GM23338 (cell line): ENCODE data around the gene USP3. TPM values are rescaled to one million over a fixed set of nuclear protein-coding genes. Genes with fewer than 3 reads are reported as not detected.

Source experiments
- ATAC-seq: fragments of 200-7000 bp; cut with Tn5 transposase; 3 replicates; pipeline ENCODE4 v1.9.1; 2020
- DNase-seq: peaks from one replicate; pipeline ENCODE4 v3.0.0-alpha.2; 2015; ENCODE audit warnings: low spot score
- H2AFZ ChIP-seq: fragments of 200-600 bp; sonication (generic); 2 replicates; pipeline ENCODE4 v1.8.0; 2016; ENCODE audit warnings: antibody characterized with exemption, mild to moderate bottlenecking, moderate library complexity
- H3F3A ChIP-seq: fragments of 200-600 bp; sonication (generic); replicated peaks from 2 replicates; pipeline ENCODE4 v1.8.0; 2017; ENCODE audit warnings: antibody characterized with exemption, mixed run types, low read depth
- H3K27ac ChIP-seq: fragments of 200-600 bp; sonication (generic); 2 replicates; pipeline ENCODE4 v1.6.1; 2016; ENCODE audit warnings: low read depth
- H3K27me3 ChIP-seq: fragments of 200-600 bp; sonication (generic); 2 replicates; pipeline ENCODE4 v1.8.0; 2016; ENCODE audit warnings: mild to moderate bottlenecking, mixed run types, moderate library complexity; ENCODE audit not compliant: insufficient read depth
- H3K36me3 ChIP-seq: fragments of 200-600 bp; sonication (generic); 2 replicates; pipeline ENCODE4 v1.8.0; 2016; ENCODE audit warnings: mild to moderate bottlenecking; ENCODE audit not compliant: insufficient read depth
- H3K4me1 ChIP-seq: fragments of 200-600 bp; sonication (generic); 2 replicates; pipeline ENCODE4 v1.8.0; 2016; ENCODE audit warnings: mild to moderate bottlenecking, moderate library complexity; ENCODE audit not compliant: insufficient read depth
- H3K4me2 ChIP-seq: fragments of 200-600 bp; sonication (generic); 2 replicates; pipeline ENCODE4 v1.7.1; 2017; ENCODE audit warnings: mixed run types
- H3K4me3 ChIP-seq: fragments of 200-600 bp; sonication (generic); 2 replicates; pipeline ENCODE4 v1.6.1; 2016; ENCODE audit warnings: mixed run types
- H3K79me2 ChIP-seq: fragments of 200-600 bp; sonication (generic); replicated peaks from 2 replicates; pipeline ENCODE4 v1.8.0; 2017; ENCODE audit warnings: mild to moderate bottlenecking; ENCODE audit not compliant: insufficient read depth
- H3K9me2 ChIP-seq: fragments of 200-600 bp; sonication (generic); 2 replicates; pipeline ENCODE4 v1.8.0; 2017; ENCODE audit not compliant: insufficient read depth
- H4K20me1 ChIP-seq: fragments of 200-600 bp; sonication (generic); replicated peaks from 2 replicates; pipeline ENCODE4 v1.8.0; 2017; ENCODE audit warnings: mild to moderate bottlenecking; ENCODE audit not compliant: insufficient read depth
- H3K27ac Mint-ChIP-seq: 2 replicates; pipeline ENCODE4 v1.8.0; 2020; ENCODE audit warnings: inconsistent platforms, mild to moderate bottlenecking, moderate library complexity, mixed read lengths
- H3K27me3 Mint-ChIP-seq: 3 replicates; pipeline ENCODE4 v1.8.0; 2022; ENCODE audit warnings: low read depth, mild to moderate bottlenecking, moderate library complexity, mixed read lengths, inconsistent platforms; ENCODE audit not compliant: insufficient read depth, poor library complexity
- H3K36me3 Mint-ChIP-seq: 3 replicates; pipeline ENCODE4 v1.8.0; 2021; ENCODE audit warnings: low read depth, mild to moderate bottlenecking, inconsistent platforms, moderate library complexity, mixed read lengths
- H3K4me1 Mint-ChIP-seq: 3 replicates; pipeline ENCODE4 v1.8.0; 2020; ENCODE audit warnings: mild to moderate bottlenecking, inconsistent platforms, mixed read lengths
- H3K4me3 Mint-ChIP-seq: 3 replicates; pipeline ENCODE4 v1.8.0; 2021; ENCODE audit warnings: moderate library complexity, mild to moderate bottlenecking, inconsistent platforms, mixed read lengths
- H3K9me3 Mint-ChIP-seq: 3 replicates; pipeline ENCODE4 v1.8.0; 2020; ENCODE audit warnings: moderate library complexity, mild to moderate bottlenecking, inconsistent platforms, mixed read lengths
- CREB1 ChIP-seq: fragments of 250-450 bp; sonication (Bioruptor Pico); IDR thresholded peaks from 2 replicates; pipeline ENCODE4 v1.5.0; 2020; ENCODE audit warnings: low read depth, mild to moderate bottlenecking, moderate library complexity
- CTCF ChIP-seq, 2 experiments: fragments of 200-600 bp in 1 of 2; sonication (generic) in 1 of 2; conservative IDR thresholded peaks; 2 replicates each; pipeline versions ENCODE4 v1.5.1 to v1.6.1; 2016 to 2017; ENCODE audit warnings: antibody characterized with exemption in 2 of 2, low read depth in 2 of 2, mild to moderate bottlenecking in 2 of 2, moderate library complexity in 1 of 2
- EZH2 ChIP-seq: fragments of 200-600 bp; sonication (generic); IDR thresholded peaks from one replicate; pipeline ENCODE4 v1.8.0; 2017; ENCODE audit warnings: antibody characterized with exemption, mild to moderate bottlenecking, low read depth; ENCODE audit not compliant: unreplicated experiment
- EZH2phosphoT487 ChIP-seq: fragments of 200-600 bp; sonication (generic); IDR thresholded peaks from one replicate; pipeline ENCODE4 v1.8.1; 2018; ENCODE audit warnings: antibody characterized with exemption; ENCODE audit not compliant: unreplicated experiment
- JUNB ChIP-seq: IDR thresholded peaks from one replicate; pipeline ENCODE4 v1.6.1; 2016; ENCODE audit warnings: antibody characterized with exemption; ENCODE audit not compliant: unreplicated experiment
- NANOG ChIP-seq: IDR thresholded peaks from 2 replicates; pipeline ENCODE4 v1.6.1; 2016; ENCODE audit warnings: antibody characterized with exemption, borderline replicate concordance
- POLR2AphosphoS5 ChIP-seq: IDR thresholded peaks from 2 replicates; pipeline ENCODE4 v1.6.1; 2016; ENCODE audit warnings: antibody characterized with exemption, low read depth
- REST ChIP-seq: IDR thresholded peaks from one replicate; pipeline ENCODE4 v1.6.1; 2018; ENCODE audit warnings: antibody characterized with exemption; ENCODE audit not compliant: unreplicated experiment
- STAT1 ChIP-seq: IDR thresholded peaks from one replicate; pipeline ENCODE4 v1.6.1; 2016; ENCODE audit warnings: antibody characterized with exemption; ENCODE audit not compliant: unreplicated experiment
- ZNF114 ChIP-seq: fragments of 250-450 bp; sonication (Bioruptor Pico); IDR thresholded peaks from 2 replicates; pipeline ENCODE4 v1.5.0; 2020; ENCODE audit warnings: mild to moderate bottlenecking, moderate library complexity
- ZNF331 ChIP-seq: fragments of 250-450 bp; sonication (Bioruptor Pico); IDR thresholded peaks from 2 replicates; pipeline ENCODE4 v1.5.0; 2020; ENCODE audit warnings: low read depth, mild to moderate bottlenecking, moderate library complexity
- ZNF462 ChIP-seq: fragments of 250-450 bp; sonication (Bioruptor Pico); IDR thresholded peaks from 2 replicates; pipeline ENCODE4 v1.5.0; 2020; ENCODE audit warnings: mild to moderate bottlenecking, moderate library complexity
- polyA plus RNA-seq: library from polyadenylated mRNA; unstranded; fragments of >200 nt; fragmentation: Nextera tagmentation; extraction: Ambion mirVana; gene quantifications from 2 replicates; pipeline ENCODE4 v1.2.1, GENCODE V29; 2016
- total RNA-seq: library from RNA; depleted of rRNA; stranded (reverse); fragments of >200 nt; shearing (Covaris generic); gene quantifications from 2 replicates; pipeline ENCODE4 v1.2.3, GENCODE V29; 2014
- TF ChIP-seq, protein P1 (sequence below): IDR thresholded peaks from 2 replicates; pipeline ENCODE4 v1.6.1; 2016; ENCODE audit warnings: antibody characterized with exemption

The USP3 gene
- total and polyA plus RNA-seq, 2 experiments from 2014 or later = 9.7 to 9.9 TPM

GRCh38 chr15:63582718-63583426 lies 78.5 kb downstream of the USP3 start:
- ATAC-seq (no peak), DNase-seq (no peak)
- Histone ChIP-seq H3K27me3 (no peaks in the 10 kb centered on the region), H3K27ac (no peak overlapping the region), H3K36me3 (no peaks in the 10 kb centered on the region), H3K4me3 (no peak overlapping the region), H3K4me2 (no peak overlapping the region), H3K9me2 (no peaks in the 10 kb centered on the region), H2AFZ (no peak overlapping the region), H3F3A (no peaks in the 10 kb centered on the region), H4K20me1 (no peaks in the 10 kb centered on the region), H3K79me2 (no peaks in the 10 kb centered on the region), H3K4me1 (0 out of 2 replicates have a peak, but pooled peaks cover 5% of the 10 kb centered on the region)
- peaks cover 12% of the 10 kb centered on the region for H3K36me3 Mint-ChIP-seq
- TF ChIP-seq ZNF331 (no peak), ZNF114 (CRISPR knock-in tag) (no peak), EZH2phosphoT487 (no peak), ZNF462 (no peak), CTCF (conservative IDR thresholded peaks at IDR 0.05; ENCODE audit: low read depth in 2 of 2) (no peak), JUNB (no peak), CREB1 (CRISPR knock-in tag) (no peak), POLR2AphosphoS5 (no peak), NANOG (no peak), EZH2 (no peak), REST (no peak), STAT1 (no peak)
- TF ChIP-seq, protein P1, sequence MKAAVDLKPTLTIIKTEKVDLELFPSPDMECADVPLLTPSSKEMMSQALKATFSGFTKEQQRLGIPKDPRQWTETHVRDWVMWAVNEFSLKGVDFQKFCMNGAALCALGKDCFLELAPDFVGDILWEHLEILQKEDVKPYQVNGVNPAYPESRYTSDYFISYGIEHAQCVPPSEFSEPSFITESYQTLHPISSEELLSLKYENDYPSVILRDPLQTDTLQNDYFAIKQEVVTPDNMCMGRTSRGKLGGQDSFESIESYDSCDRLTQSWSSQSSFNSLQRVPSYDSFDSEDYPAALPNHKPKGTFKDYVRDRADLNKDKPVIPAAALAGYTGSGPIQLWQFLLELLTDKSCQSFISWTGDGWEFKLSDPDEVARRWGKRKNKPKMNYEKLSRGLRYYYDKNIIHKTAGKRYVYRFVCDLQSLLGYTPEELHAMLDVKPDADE = no peak
- H3K4me3 Mint-ChIP-seq = no peak overlapping the region
- H3K9me3 Mint-ChIP-seq = no peaks in the 10 kb centered on the region; the same call in 2 of the 3 replicates
- no peaks in the 10 kb centered on the region for H3K27me3 Mint-ChIP-seq
- H3K27ac Mint-ChIP-seq = no peak overlapping the region
- peaks cover 5% of the 10 kb centered on the region for H3K4me1 Mint-ChIP-seq
